SIG-M5 treated with dmso at 0.1 percent for 504 hours (cell line): ENCODE results near the gene FN1.

ENCODE experiments used
- DNase-seq: peaks from one replicate; lab custom pipeline; 2025; ENCODE audit not compliant: unreplicated experiment; lab: John Stamatoyannopoulos, UW

The FN1 gene

GRCh38 chr2:215435870-215436704 is at the start of gene FN1:
FN1 (minus strand) TSS chr2:215436068; CDS start chr2:215435802, 266 bp downstream.
- DNase-seq = peak; percentile 71

DNA sequence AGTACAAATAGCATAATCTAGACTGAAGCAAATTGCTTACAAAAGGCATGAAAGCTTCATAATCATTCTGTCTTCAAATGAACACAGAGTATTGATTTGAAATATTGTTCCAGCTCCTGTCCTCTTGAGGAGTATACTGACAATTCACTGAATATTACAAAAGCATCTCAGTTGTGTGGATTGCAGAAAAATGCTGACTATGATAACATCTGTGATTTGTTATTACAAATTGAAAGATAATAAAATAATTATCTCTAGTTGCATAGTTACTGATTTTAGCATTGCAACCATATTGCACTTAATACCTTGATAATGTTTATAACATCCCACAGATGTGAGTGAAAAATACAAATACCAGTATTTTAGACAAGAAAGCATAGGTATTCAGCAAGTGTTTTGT is 49.2 kb upstream of the FN1 start:
- no peak for DNase-seq

GRCh38 chr2:215484570-215484969 is 48.7 kb upstream of the FN1 start:
- DNase-seq = no peak

- DNase-seq = no peak
These were observed 47.6 kb upstream of the FN1 start for GRCh38 chr2:215483431-215483830.

- no peak for DNase-seq
These were observed 43.8 kb upstream of the FN1 start for GRCh38 chr2:215479536-215480240.

DNA sequence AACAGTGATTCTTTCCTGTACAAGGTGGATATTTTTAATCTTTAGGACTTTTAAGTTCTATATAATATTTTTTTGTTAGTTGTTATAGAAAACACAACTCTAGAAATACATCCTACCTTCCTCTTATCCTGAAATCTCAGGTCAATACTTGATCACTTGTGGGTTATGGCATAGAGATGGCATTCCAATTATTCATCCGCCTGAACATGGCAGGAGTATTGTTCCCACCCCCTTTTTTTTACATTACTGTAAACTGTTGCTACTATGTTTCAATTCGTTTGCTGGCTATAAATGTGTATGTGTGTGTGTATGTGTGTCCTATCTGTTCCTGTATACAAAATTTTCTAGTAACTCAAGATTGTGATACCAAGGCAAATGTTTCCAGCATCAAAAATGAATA is 43.3 kb upstream of the FN1 start:
- no peak for DNase-seq

DNA sequence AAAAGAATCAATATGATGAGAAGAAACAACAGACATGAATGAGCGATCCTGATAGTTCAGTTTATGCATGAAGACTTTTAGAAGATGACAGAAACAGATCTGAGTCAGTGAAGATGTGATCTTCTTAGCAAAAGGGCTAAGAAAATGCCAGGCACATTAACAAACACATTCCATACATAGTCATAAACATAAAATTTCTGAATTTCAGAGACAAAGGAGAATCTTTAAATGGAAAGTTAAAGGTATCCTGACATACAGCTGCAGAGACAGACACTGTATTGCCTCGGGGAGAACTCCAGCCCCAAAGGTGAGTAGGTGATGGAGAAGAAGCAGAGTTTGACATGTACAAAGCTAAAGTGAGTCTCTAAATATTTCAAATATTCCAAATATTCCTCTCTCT is 40.6 kb upstream of the FN1 start:
- no peak for DNase-seq

- no peak for DNase-seq
These were observed 30.4 kb upstream of the FN1 start for GRCh38 chr2:215466097-215466909.

GRCh38 chr2:215465256-215465655 is 29.4 kb upstream of the FN1 start:
- no peak for DNase-seq

GRCh38 chr2:215461836-215462532 is 26.1 kb upstream of the FN1 start:
- no peak for DNase-seq

GRCh38 chr2:215460682-215461382 is 25.0 kb upstream of the FN1 start:
- DNase-seq = no peak

DNA sequence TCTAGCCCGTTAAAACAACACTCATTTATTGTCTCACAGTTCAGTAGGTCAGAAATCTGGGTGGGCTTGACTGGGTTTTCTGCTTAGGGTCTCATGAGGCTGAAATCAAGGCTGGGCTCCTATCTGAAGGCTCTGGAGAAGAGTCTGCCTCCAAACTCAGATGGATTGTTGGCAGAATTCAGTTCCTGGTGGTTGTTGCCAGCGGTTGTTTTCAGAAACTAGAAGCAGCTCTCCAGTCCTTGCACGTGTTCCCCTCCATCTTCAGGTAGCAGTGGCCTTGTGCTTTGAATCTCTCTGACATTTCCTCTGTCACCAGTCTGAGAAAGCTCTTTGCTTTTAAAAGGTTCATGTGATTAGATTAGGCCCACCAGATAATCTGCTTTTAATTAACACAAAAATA is 20.1 kb upstream of the FN1 start:
- DNase-seq = no peak

DNA sequence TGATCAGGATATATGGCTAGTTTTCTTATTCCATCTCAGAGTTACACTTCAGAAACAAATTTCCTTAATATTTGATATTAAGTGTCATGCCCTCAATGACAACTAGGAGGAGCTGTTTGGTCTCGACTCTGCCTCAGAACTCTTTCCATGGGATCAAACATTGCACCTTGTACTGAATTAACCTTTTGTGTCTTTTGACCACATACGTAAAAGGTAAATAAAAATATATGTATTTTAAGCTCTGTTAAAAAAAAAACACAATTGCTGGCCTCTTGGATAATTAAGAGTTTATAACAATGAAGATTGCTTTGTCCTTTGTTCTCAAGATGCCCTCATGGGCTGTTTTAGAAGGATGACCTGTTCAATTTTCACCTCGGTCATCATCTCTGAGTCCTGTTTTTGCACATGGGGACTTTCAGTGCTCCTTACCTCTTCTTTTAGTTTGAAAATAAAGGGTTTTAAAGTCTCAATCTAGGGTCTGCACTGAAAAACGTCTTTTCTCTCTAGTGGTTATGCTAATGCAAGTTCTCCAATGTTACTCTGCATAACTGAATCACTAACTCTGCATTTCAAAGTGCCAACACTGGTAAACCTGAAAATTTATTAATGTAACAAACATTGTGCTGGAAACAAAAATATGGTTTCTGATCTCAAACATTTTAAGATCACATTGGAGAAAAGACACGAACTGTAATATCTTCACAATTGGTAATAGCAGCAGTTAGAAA is 18.8 kb upstream of the FN1 start:
- DNase-seq = peak; percentile 52

DNA sequence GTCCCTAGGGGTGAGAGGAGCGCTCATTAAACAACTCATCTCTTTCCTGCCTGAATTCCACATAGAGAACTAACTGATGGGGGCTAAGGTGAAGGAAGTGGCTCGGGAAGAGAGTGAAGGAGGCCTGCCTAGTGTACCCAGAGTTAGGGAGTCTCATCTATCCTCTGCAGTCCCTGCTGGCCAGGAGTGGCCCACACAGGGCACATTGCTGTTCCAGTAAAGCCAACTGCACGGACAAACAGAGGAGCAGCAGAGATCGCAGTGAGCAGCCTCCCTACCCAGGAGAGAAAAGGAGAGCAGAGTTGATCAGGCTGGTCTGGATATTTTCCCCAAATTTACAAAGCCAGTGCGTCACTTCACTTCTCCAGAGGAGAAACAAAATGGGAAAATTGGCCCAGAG is 16.9 kb upstream of the FN1 start:
- DNase-seq = no peak

DNA sequence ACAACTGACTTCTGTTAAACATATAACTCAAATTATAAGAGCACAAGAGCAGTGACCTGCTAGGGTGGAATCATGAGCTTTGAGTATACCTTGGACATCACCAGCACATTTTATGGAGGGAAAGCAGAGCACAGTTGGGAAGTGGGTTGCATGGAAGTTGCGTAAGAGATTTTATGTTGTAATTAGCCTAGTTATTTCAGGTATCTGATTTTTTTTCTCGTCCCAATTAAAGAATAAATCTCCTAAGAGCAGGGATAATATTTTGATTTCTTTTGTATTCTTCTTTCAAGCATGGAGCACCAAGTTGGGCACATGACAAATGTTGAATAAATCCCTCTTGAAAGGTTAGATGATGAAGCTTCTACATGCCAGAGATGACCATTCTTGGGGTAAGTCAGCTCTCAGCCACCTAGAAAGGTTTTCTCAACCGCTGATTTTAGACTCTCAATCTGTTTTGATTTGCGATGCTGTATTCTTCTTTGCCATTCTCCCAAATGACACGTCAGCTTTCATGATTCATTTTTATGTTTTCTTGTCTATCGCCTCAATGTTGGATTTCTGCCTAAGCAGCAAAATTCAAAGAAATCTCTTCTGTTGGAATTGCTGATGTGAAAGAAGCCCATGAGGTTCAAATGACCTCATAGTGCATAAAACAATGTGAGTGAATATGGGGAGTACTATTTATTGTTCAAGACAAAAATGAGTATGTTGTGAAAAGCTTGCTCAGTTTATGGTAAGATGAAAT is 15.3 kb upstream of the FN1 start:
- no peak for DNase-seq

DNA sequence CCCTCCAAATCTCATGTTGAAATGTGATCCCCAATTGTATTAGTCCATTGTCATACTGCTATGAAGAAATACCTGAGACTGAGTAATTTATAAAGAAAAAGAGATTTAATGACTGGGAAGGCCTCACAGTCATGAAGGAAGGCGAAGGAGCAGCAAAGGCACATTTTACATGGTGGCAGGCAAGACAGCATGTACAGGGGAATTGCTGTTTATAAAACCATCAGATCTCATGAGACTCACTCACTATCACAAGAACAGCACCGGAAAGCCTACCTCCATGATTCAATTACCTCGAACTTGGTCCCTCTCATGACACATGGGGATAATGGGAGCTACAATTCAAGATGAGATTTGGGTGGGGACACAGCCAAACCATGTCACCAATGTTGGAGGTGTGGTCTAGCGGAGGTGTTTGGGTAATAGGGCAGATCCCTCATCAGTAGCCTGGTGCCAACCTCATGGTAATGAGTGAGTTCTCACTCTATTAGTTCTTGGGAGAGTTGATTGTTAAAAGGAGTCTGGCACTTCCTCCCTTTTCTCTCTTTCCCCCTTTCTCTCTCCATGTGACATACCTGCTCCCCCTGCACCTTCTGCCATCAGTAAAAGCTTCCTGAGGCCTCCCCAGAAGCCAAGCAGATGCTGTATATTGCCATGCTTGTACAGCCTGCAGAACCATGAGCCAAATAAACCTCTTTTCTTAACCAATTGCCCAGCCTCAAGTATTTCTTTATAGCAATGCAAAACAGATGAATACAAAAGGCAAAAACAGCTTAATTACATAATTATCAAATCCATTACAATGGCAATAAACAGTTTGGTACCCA is 14.5 kb upstream of the FN1 start:
- DNase-seq = no peak

GRCh38 chr2:215447673-215448081 is 11.8 kb upstream of the FN1 start:
- DNase-seq = no peak

DNA sequence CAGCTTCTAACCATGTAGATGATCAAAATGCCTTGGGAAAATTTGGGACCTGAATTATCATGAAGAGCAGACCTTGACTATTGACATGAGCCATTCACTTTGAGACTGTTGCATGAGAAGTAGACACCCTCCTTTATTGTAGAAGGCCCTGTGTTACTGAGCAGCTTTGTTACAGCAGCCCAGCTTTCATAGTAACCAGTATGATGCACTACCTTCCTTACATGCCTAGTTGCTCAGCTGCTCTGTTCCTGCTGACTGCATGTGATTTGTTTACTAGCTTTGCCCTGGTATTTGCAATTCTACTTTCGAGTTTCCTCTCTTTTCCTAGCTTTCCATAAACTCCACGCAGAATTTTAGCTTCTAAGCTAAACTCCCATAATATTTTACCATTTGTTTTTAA is 11.2 kb upstream of the FN1 start:
- DNase-seq = no peak
